MV-4-11 (cell line): Measurements from ENCODE around the gene ALDH2.
"Not testable (repeated sequence)": the region's sequence is repeated elsewhere in the genome, so short reads cannot be mapped to it uniquely, and the experiment has no call there.

Experiments used
- DNase-seq: peaks from one replicate; lab custom pipeline; 2025; lab: John Stamatoyannopoulos, UW

The ALDH2 gene

GRCh38 chr12:111766608-111767361 is at the start of gene ALDH2:
TSS of gene ALDH2 (plus strand) at chr12:111766933. CDS start at chr12:111766983, 50 bp downstream.
- DNase-seq: no peak

GRCh38 chr12:111719316-111719715 is 47.4 kb upstream of the ALDH2 start:
- not testable (repeated sequence) for DNase-seq

- no peak for DNase-seq
Measured at GRCh38 chr12:111720457-111720856, 46.3 kb upstream of the ALDH2 start.

GRCh38 chr12:111723646-111724360 is 42.9 kb upstream of the ALDH2 start:
- not testable (repeated sequence) for DNase-seq

- DNase-seq: peak; percentile 12
Measured at GRCh38 chr12:111728795-111729194, 37.9 kb upstream of the ALDH2 start.

- no peak for DNase-seq
Measured at GRCh38 chr12:111730420-111730819, 36.3 kb upstream of the ALDH2 start.

- no peak for DNase-seq
Measured at GRCh38 chr12:111732786-111733185, 33.9 kb upstream of the ALDH2 start.

- DNase-seq: no peak
Measured at GRCh38 chr12:111733340-111733915, 33.3 kb upstream of the ALDH2 start.

GRCh38 chr12:111739524-111739923 is 27.2 kb upstream of the ALDH2 start:
- DNase-seq: not testable (repeated sequence)

- DNase-seq: no peak
Measured at GRCh38 chr12:111741235-111741812, 25.4 kb upstream of the ALDH2 start.

GRCh38 chr12:111745211-111745610 is 21.5 kb upstream of the ALDH2 start:
- DNase-seq: no peak

- DNase-seq: no peak
Measured at GRCh38 chr12:111747333-111747732, 19.4 kb upstream of the ALDH2 start.

- no peak for DNase-seq
Measured at GRCh38 chr12:111748151-111748672, 18.5 kb upstream of the ALDH2 start.

GRCh38 chr12:111748867-111749266 is 17.9 kb upstream of the ALDH2 start:
- no peak for DNase-seq

- no peak for DNase-seq
Measured at GRCh38 chr12:111749391-111749790, 17.3 kb upstream of the ALDH2 start.

GRCh38 chr12:111753144-111753881 is 13.4 kb upstream of the ALDH2 start:
- DNase-seq: peak; percentile 46

- no peak for DNase-seq
Measured at GRCh38 chr12:111754671-111755070, 12.1 kb upstream of the ALDH2 start.

- no peak for DNase-seq
Measured at GRCh38 chr12:111756196-111756595, 10.5 kb upstream of the ALDH2 start.

GRCh38 chr12:111756681-111757080 is 10.1 kb upstream of the ALDH2 start:
- no peak for DNase-seq

GRCh38 chr12:111757361-111758119 is 9.2 kb upstream of the ALDH2 start:
- DNase-seq: peak; percentile 99

- DNase-seq: peak; percentile 77
Measured at GRCh38 chr12:111758120-111758561, 8.6 kb upstream of the ALDH2 start.
